T-helper 2 cell treated with Interferon-gamma antibody and Interleukin-4, amounts not matched to agents 5 μg/mL and 100 μg/mL, for 36 hours (primary cell): ENCODE data around the gene EPDR1.

Source experiments
- DNase-seq: peaks from one replicate; pipeline ENCODE4 v3.0.0; 2021; ENCODE audit warnings: low spot score
- H3K27ac Mint-ChIP-seq: one replicate; pipeline ENCODE4 v1.8.0; 2021; ENCODE audit warnings: mild to moderate bottlenecking, mixed read lengths
- H3K27me3 Mint-ChIP-seq: one replicate; pipeline ENCODE4 v1.8.0; 2021; ENCODE audit warnings: low read depth, mixed read lengths
- H3K36me3 Mint-ChIP-seq: one replicate; pipeline ENCODE4 v1.8.0; 2021; ENCODE audit warnings: low read depth, mixed read lengths
- H3K4me1 Mint-ChIP-seq: one replicate; pipeline ENCODE4 v1.8.0; 2021; ENCODE audit warnings: low read depth, mixed read lengths
- H3K4me3 Mint-ChIP-seq: one replicate; pipeline ENCODE4 v1.8.0; 2022; ENCODE audit warnings: mild to moderate bottlenecking, moderate library complexity, mixed read lengths
- H3K9me3 Mint-ChIP-seq: one replicate; pipeline ENCODE4 v1.8.0; 2021; ENCODE audit warnings: mixed read lengths

The EPDR1 gene

DNA sequence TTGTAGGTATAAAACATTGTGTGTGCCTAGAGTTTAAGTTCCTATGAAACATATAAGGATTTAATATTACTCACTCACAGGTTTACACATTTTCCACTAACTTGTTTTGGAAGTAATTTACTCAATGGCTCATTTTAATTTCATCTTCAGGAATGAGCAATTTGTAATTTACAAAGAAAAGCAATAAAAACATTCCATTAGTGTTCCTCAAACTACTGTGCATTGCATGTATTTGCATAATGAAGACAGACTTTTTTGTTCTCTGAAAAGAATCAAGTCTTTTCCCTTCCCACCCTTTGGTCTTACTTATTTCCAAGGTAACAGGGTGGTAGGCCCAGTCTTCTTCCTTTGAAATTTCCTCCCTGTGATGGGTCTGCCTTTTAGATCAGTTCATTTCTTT lies 61.2 kb downstream of the EPDR1 start:
- DNase-seq, result no peak
- H3K9me3 Mint-ChIP-seq, result no peaks in the 10 kb centered on the region
- H3K27me3 Mint-ChIP-seq, result no peaks in the 10 kb centered on the region
- no peak overlapping the region for H3K27ac Mint-ChIP-seq
- H3K4me1 Mint-ChIP-seq, result no peaks in the 10 kb centered on the region
- H3K4me3 Mint-ChIP-seq, result no peak overlapping the region
- no peaks in the 10 kb centered on the region for H3K36me3 Mint-ChIP-seq

- no peaks in the 10 kb centered on the region for H3K36me3 Mint-ChIP-seq
- no peaks in the 10 kb centered on the region for H3K9me3 Mint-ChIP-seq
- H3K4me3 Mint-ChIP-seq, result no peak overlapping the region
- H3K27me3 Mint-ChIP-seq, result no peaks in the 10 kb centered on the region
- no peaks in the 10 kb centered on the region for H3K4me1 Mint-ChIP-seq
- no peak for DNase-seq
- H3K27ac Mint-ChIP-seq, result no peak overlapping the region
Measured at GRCh38 chr7:37982423-37982822, 62.0 kb downstream of the EPDR1 start.

GRCh38 chr7:37984750-37985390 lies 64.4 kb downstream of the EPDR1 start:
- no peaks in the 10 kb centered on the region for H3K9me3 Mint-ChIP-seq
- H3K4me3 Mint-ChIP-seq, result no peak overlapping the region
- H3K4me1 Mint-ChIP-seq, result no peaks in the 10 kb centered on the region
- H3K27ac Mint-ChIP-seq, result no peak overlapping the region
- DNase-seq, result no peak
- no peaks in the 10 kb centered on the region for H3K36me3 Mint-ChIP-seq
- no peaks in the 10 kb centered on the region for H3K27me3 Mint-ChIP-seq

DNA sequence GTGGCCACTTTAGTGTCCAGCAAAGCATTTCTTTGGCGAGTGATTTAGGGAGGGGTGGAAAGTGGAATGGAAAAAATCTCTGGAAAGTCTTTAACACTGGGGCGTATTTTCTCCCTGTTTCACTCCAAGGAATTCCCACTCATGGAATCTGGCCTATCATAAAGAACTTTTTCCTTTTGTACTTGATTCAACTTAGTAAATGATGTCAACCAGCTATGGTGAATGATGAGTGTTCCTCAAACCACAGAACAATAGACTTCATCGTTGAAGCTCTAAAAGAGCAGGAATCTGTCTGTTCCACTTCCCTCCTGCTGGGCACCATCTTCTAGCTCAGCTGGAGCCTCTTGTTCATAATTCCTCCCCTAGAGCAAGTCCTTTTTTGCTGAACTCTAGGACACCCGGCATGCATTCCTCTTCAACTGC lies 66.5 kb downstream of the EPDR1 start:
- Mint-ChIP-seq H3K9me3 (no peaks in the 10 kb centered on the region), H3K27ac (no peak overlapping the region), H3K4me1 (no peaks in the 10 kb centered on the region), H3K36me3 (no peaks in the 10 kb centered on the region), H3K4me3 (no peak overlapping the region), H3K27me3 (no peaks in the 10 kb centered on the region)
- no peak for DNase-seq

DNA sequence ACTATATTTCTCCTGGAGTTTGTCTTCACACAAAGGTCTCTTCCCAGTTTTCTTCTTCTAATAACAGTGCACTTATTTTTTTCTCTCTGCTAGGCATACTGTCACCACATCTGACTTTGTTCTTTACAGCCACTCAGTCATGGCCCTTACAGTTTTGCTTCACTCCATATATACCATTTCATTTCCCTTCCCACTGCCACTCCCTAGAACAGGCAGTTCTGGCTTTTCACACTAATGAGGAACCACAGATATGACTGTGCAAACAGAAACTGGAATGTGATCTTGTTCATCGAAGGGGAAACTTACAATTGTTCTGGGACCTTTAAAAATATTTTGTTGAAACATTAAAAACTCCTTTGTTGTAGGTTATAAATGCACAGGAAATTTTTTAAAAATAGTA lies 67.3 kb downstream of the EPDR1 start:
- no peak for DNase-seq
- Mint-ChIP-seq H3K36me3 (no peaks in the 10 kb centered on the region), H3K4me3 (no peak overlapping the region), H3K4me1 (no peaks in the 10 kb centered on the region), H3K27ac (no peak overlapping the region), H3K9me3 (no peaks in the 10 kb centered on the region), H3K27me3 (no peaks in the 10 kb centered on the region)

GRCh38 chr7:37988721-37989650 lies 68.5 kb downstream of the EPDR1 start:
- Mint-ChIP-seq H3K27ac (no peak overlapping the region), H3K27me3 (no peaks in the 10 kb centered on the region), H3K36me3 (no peaks in the 10 kb centered on the region), H3K9me3 (no peaks in the 10 kb centered on the region), H3K4me3 (no peak overlapping the region), H3K4me1 (no peaks in the 10 kb centered on the region)
- no peak for DNase-seq

GRCh38 chr7:37990337-37990736 lies 69.9 kb downstream of the EPDR1 start:
- peaks cover 4% of the 10 kb centered on the region for H3K9me3 Mint-ChIP-seq
- H3K27me3 Mint-ChIP-seq, result no peaks in the 10 kb centered on the region
- H3K27ac Mint-ChIP-seq, result no peak overlapping the region
- H3K4me3 Mint-ChIP-seq, result no peak overlapping the region
- no peaks in the 10 kb centered on the region for H3K36me3 Mint-ChIP-seq
- no peaks in the 10 kb centered on the region for H3K4me1 Mint-ChIP-seq
- DNase-seq, result no peak

DNA sequence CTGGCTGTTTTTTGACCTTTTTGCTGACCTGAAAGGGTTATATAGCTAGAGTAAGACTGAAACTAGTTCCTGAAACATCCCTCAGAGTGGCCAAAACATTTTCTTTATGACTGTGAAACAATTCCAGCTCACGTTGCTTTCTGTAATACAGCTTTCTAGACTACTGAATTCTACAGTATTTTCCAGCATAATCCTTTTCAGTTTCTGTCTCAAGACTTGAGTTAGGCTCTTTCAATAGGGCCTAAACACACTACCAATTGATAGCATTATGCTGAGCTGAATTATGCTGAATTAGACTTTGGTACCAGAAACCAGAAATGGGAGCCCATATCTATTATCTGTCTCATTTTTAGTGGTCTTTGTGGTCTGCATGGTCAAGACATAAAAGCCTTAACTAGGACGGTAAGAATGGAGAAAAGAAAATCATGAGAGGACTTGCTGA lies 72.6 kb downstream of the EPDR1 start:
- Mint-ChIP-seq H3K36me3 (no peaks in the 10 kb centered on the region), H3K27ac (no peak overlapping the region), H3K9me3 (peaks cover 4% of the 10 kb centered on the region), H3K4me3 (no peak overlapping the region), H3K27me3 (no peaks in the 10 kb centered on the region), H3K4me1 (no peaks in the 10 kb centered on the region)
- no peak for DNase-seq

DNA sequence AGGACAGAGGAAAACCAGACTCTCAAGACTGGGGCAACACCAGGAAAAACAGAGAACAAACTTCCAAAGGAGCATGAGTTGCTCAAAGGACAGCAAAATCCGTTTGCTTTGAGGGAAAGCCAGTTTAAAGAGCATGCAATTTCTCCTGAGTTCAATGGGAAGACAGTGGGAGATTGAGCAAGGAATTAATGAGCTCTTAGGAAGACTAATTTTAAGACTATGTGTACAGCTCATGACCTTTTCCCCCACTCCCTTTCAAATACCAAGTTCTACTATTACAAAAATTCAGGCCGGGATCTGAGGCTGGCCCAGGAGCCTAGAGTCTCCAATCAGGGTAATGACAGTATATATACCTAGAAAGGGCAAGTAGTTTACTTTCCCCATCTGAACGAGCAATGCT lies 79.2 kb downstream of the EPDR1 start:
- H3K36me3 Mint-ChIP-seq, result no peaks in the 10 kb centered on the region
- H3K27me3 Mint-ChIP-seq, result no peaks in the 10 kb centered on the region
- no peak for DNase-seq
- H3K4me1 Mint-ChIP-seq, result no peaks in the 10 kb centered on the region
- H3K4me3 Mint-ChIP-seq, result no peak overlapping the region
- H3K27ac Mint-ChIP-seq, result no peak overlapping the region
- H3K9me3 Mint-ChIP-seq, result peaks cover 2% of the 10 kb centered on the region

DNA sequence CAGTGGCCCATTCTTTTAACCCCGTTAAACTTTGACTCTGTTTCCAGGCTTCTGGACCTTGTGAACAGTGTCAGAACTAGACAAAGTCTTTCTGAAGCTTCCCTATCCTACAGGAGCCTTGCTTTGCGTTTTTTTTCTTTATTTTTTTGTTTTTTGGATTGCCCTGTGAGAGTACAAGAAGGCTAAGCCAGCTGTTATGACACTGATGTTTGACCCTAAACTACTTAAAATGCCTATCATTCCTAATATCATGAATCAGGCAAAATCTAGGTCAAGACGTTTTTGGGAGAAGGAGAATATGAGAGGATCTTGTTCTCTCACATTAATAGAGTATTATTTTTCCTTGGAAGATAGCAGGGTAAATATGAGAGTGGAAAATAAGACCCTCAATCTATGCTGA lies 79.8 kb downstream of the EPDR1 start:
- H3K27me3 Mint-ChIP-seq, result no peaks in the 10 kb centered on the region
- no peaks in the 10 kb centered on the region for H3K9me3 Mint-ChIP-seq
- no peaks in the 10 kb centered on the region for H3K36me3 Mint-ChIP-seq
- H3K27ac Mint-ChIP-seq, result no peak overlapping the region
- H3K4me1 Mint-ChIP-seq, result no peaks in the 10 kb centered on the region
- no peak overlapping the region for H3K4me3 Mint-ChIP-seq
- no peak for DNase-seq
